ENCODE data around the gene RPL3. TPM values are rescaled to one million over a fixed set of nuclear protein-coding genes. Genes with fewer than 3 reads are reported as not detected.

The RPL3 gene
- total and polyA plus RNA-seq, 2 of the 4 experiments (the other 2 are of a cell fraction), result 2,871 to 3,312 TPM

- H3K23ac ChIP-seq (ENCODE audit: low read depth, low read length), result no peak overlapping the region
- H2BK5ac ChIP-seq (ENCODE audit: low read depth, low read length, poor library complexity, severe bottlenecking), result no peak overlapping the region
- H3K9ac ChIP-seq (ENCODE audit: low read depth, low read length), result no peak overlapping the region
- peaks cover 11% of the 10 kb centered on the region for H4K20me1 ChIP-seq (ENCODE audit: insufficient read depth, low read length)
- H2BK120ac ChIP-seq (ENCODE audit: low read depth, low read length), result no peak overlapping the region
- peaks cover 8% of the 10 kb centered on the region; the same call in 1 of the 2 replicates for H3K4me1 ChIP-seq (ENCODE audit: control insufficient read depth, insufficient read depth, low read length)
- ChIA-PET POLR2A (ENCODE audit: unreplicated experiment) (no interaction called here), CTCF (no interaction called here)
- H4K91ac ChIP-seq (ENCODE audit: insufficient read depth, low read depth, low read length), result no peak overlapping the region
- in situ Hi-C loops (cut with MboI; ENCODE audit: low sequenced_read_pairs) (no loop called here), intact Hi-C loops (cut with micrococcal nuclease) (no loop called here), dilution Hi-C loops (cut with HindIII; ENCODE audit: low sequenced_read_pairs, unreplicated experiment) (no loop called here)
- no peak overlapping the region for H2BK20ac ChIP-seq (ENCODE audit: low read depth, low read length)
- DNase-seq (no peak), ATAC-seq (ENCODE audit: low read depth) (no peak)
- H3K4me3 ChIP-seq (ENCODE audit: insufficient read depth, low read depth, low read length), result no peak overlapping the region
- no peak overlapping the region for H3K27ac ChIP-seq (ENCODE audit: insufficient read depth, low read length)
- H3K18ac ChIP-seq (ENCODE audit: low read depth, low read length), result no peak overlapping the region
- peaks cover 4% of the 10 kb centered on the region for H3K9me3 ChIP-seq (ENCODE audit: control insufficient read depth, insufficient read depth, low read length)
- WGBS, 2 experiments (ENCODE audit: extremely low coverage in 2 of 2, insufficient read length in 1 of 2), result no CpG with 5 or more reads among the region's 9 CpGs
- H2AK9ac ChIP-seq (replicated peaks; ENCODE audit: low read depth, low read length, poor library complexity), result no peak overlapping the region
- no TSS peak for BruUV-seq (replicated peaks)
- H3K36me3 ChIP-seq (ENCODE audit: control insufficient read depth, insufficient read depth, low read length), result peaks cover 2% of the 10 kb centered on the region; the same call in 1 of the 2 replicates
- H4K5ac ChIP-seq (ENCODE audit: low read depth, low read length), result no peak overlapping the region
- H3K56ac ChIP-seq (ENCODE audit: extremely low read depth, insufficient read depth, low read length), result no peak overlapping the region
- H2AK5ac ChIP-seq (ENCODE audit: low read depth, low read length), result no peak overlapping the region
- no peak overlapping the region for H2AFZ ChIP-seq (replicated peaks; ENCODE audit: low read length, poor library complexity)
- H3K79me1 ChIP-seq (ENCODE audit: low read depth in 1 of 2, low read length in 2 of 2), result peaks cover 0 to 21% of the 10 kb centered on the region in 2 experiments; a peak in 3 of 4 replicates
- no peak overlapping the region for H2BK15ac ChIP-seq (ENCODE audit: low read depth, low read length)
- H3K4ac ChIP-seq (ENCODE audit: low read depth, low read length), result no peak overlapping the region
- H4K8ac ChIP-seq (ENCODE audit: low read depth in 2 of 2, low read length in 2 of 2), result no peak overlapping the region
- H3K9me1 ChIP-seq (ENCODE audit: insufficient read depth, low read length), result peaks cover 4% of the 10 kb centered on the region; the same call in 1 of the 2 replicates
- H3K14ac ChIP-seq (replicated peaks; ENCODE audit: low read depth, low read length), result no peak overlapping the region
- no peak for TF ChIP-seq FOS (IDR thresholded peaks at IDR 0.05; ENCODE audit: low read depth, low read length)
- no peaks in the 10 kb centered on the region for H3K27me3 ChIP-seq (ENCODE audit: control insufficient read depth, insufficient read depth, low read length)
- no peak overlapping the region for H3K4me2 ChIP-seq (ENCODE audit: low read depth, low read length)
Observed at GRCh38 chr22:39367035-39367434, 47.6 kb upstream of the RPL3 start.

Data from IMR-90 (cell line).